ENCODE results near the gene TSR3. TPM values are rescaled to one million over a fixed set of nuclear protein-coding genes. Genes with fewer than 3 reads are reported as not detected.

TSR3 gene
- total and polyA plus RNA-seq, 2 of the 13 experiments (the other 11 are each of a cell fraction or from before 2014, with no cell fraction given) = 24.2 to 51.0 TPM

GRCh38 chr16:1308977-1309885, 42.4 kb downstream of the TSR3 start, which contains the start of gene UBE2I (continued):
- TF ChIP-seq ZIK1 (CRISPR knock-in tag; IDR thresholded peaks at IDR 0.05; ENCODE audit: borderline replicate concordance, low read depth) (no peak), KLF6 (CRISPR knock-in tag; IDR thresholded peaks at IDR 0.05) (peak; percentile 78), ZFY (CRISPR knock-in tag; IDR thresholded peaks at IDR 0.05) (peak; percentile 100), HOXA7 (CRISPR knock-in tag; IDR thresholded peaks at IDR 0.05) (no peak), ZBTB40 (IDR thresholded peaks at IDR 0.05) (no peak), ZBTB40 (CRISPR knock-in tag; IDR thresholded peaks at IDR 0.05) (peak; percentile 91), ZNF451 (CRISPR knock-in tag; IDR thresholded peaks at IDR 0.05) (no peak), ZNF460 (CRISPR knock-in tag; IDR thresholded peaks at IDR 0.05; ENCODE audit: borderline replicate concordance) (no peak; the same call in 1 of the 2 replicates), ERF (CRISPR knock-in tag; IDR thresholded peaks at IDR 0.05) (peak; percentile 59), ZNF616 (CRISPR knock-in tag; IDR thresholded peaks at IDR 0.05; ENCODE audit: low read depth) (no peak), NCOA2 (CRISPR knock-in tag; IDR thresholded peaks at IDR 0.05) (0 out of 2 replicates have a peak, but pooled peaks have one; percentile 22)
- TF ChIP-seq, protein P1, sequence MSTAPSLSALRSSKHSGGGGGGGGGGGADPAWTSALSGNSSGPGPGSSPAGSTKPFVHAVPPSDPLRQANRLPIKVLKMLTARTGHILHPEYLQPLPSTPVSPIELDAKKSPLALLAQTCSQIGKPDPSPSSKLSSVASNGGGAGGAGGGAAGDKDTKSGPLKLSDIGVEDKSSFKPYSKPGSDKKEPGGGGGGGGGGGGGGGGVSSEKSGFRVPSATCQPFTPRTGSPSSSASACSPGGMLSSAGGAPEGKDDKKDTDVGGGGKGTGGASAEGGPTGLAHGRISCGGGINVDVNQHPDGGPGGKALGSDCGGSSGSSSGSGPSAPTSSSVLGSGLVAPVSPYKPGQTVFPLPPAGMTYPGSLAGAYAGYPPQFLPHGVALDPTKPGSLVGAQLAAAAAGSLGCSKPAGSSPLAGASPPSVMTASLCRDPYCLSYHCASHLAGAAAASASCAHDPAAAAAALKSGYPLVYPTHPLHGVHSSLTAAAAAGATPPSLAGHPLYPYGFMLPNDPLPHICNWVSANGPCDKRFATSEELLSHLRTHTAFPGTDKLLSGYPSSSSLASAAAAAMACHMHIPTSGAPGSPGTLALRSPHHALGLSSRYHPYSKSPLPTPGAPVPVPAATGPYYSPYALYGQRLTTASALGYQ (CRISPR knock-in tag; IDR thresholded peaks at IDR 0.05) = no peak; the same call in 1 of the 2 replicates
- TF ChIP-seq, protein P2, sequence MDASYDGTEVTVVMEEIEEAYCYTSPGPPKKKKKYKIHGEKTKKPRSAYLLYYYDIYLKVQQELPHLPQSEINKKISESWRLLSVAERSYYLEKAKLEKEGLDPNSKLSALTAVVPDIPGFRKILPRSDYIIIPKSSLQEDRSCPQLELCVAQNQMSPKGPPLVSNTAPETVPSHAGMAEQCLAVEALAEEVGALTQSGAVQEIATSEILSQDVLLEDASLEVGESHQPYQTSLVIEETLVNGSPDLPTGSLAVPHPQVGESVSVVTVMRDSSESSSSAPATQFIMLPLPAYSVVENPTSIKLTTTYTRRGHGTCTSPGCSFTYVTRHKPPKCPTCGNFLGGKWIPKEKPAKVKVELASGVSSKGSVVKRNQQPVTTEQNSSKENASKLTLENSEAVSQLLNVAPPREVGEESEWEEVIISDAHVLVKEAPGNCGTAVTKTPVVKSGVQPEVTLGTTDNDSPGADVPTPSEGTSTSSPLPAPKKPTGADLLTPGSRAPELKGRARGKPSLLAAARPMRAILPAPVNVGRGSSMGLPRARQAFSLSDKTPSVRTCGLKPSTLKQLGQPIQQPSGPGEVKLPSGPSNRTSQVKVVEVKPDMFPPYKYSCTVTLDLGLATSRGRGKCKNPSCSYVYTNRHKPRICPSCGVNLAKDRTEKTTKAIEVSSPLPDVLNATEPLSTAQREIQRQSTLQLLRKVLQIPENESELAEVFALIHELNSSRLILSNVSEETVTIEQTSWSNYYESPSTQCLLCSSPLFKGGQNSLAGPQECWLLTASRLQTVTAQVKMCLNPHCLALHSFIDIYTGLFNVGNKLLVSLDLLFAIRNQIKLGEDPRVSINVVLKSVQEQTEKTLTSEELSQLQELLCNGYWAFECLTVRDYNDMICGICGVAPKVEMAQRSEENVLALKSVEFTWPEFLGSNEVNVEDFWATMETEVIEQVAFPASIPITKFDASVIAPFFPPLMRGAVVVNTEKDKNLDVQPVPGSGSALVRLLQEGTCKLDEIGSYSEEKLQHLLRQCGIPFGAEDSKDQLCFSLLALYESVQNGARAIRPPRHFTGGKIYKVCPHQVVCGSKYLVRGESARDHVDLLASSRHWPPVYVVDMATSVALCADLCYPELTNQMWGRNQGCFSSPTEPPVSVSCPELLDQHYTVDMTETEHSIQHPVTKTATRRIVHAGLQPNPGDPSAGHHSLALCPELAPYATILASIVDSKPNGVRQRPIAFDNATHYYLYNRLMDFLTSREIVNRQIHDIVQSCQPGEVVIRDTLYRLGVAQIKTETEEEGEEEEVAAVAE (CRISPR knock-in tag; IDR thresholded peaks at IDR 0.05; ENCODE audit: borderline replicate concordance) = no peak; the same call in 1 of the 2 replicates
